LNCaP clone FGC (cell line): Measurements from ENCODE around the gene MYO1E.
"Not testable (repeated sequence)": the region's sequence is repeated elsewhere in the genome, so short reads cannot be mapped to it uniquely, and the experiment has no call there.

Source experiments
- DNase-seq: peaks from one replicate; pipeline ENCODE4 v3.0.0-alpha.2; 2011; ENCODE audit warnings: low read depth
- H3K4me3 ChIP-seq: 2 replicates; pipeline ENCODE4 v1.5.1; 2011; ENCODE audit warnings: mild to moderate bottlenecking, low read depth, low read length, control low read depth
- TF ChIP-seq, protein P1 (sequence below): IDR thresholded peaks from 2 replicates; pipeline ENCODE4 v1.5.1; 2012; ENCODE audit warnings: mild to moderate bottlenecking; ENCODE audit not compliant: control insufficient read depth, insufficient read depth; ENCODE audit errors: extremely low read depth

MYO1E gene

DNA sequence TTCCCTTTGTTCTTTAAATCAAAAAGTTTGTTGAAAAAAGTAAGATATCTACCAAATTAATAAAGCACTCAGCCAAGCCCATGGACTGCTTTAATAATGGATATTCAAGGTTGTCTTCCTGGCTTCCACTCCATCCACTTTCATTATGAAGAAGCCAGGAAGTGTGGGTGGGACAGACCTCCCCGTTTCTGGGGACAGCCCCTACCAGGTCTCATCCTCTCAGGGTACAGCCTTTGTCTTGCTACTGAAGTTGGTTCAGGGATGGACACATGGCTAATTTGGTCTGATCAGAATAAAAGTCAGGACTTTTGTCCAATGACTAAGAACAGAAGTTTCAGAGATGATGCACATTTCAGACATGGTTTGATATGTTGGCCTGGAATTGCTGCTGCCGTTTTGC, 235.1 kb downstream of the MYO1E start:
- DNase-seq = no peak
- H3K4me3 ChIP-seq = no peak overlapping the region
- TF ChIP-seq, protein P1, sequence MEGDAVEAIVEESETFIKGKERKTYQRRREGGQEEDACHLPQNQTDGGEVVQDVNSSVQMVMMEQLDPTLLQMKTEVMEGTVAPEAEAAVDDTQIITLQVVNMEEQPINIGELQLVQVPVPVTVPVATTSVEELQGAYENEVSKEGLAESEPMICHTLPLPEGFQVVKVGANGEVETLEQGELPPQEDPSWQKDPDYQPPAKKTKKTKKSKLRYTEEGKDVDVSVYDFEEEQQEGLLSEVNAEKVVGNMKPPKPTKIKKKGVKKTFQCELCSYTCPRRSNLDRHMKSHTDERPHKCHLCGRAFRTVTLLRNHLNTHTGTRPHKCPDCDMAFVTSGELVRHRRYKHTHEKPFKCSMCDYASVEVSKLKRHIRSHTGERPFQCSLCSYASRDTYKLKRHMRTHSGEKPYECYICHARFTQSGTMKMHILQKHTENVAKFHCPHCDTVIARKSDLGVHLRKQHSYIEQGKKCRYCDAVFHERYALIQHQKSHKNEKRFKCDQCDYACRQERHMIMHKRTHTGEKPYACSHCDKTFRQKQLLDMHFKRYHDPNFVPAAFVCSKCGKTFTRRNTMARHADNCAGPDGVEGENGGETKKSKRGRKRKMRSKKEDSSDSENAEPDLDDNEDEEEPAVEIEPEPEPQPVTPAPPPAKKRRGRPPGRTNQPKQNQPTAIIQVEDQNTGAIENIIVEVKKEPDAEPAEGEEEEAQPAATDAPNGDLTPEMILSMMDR = no peak

DNA sequence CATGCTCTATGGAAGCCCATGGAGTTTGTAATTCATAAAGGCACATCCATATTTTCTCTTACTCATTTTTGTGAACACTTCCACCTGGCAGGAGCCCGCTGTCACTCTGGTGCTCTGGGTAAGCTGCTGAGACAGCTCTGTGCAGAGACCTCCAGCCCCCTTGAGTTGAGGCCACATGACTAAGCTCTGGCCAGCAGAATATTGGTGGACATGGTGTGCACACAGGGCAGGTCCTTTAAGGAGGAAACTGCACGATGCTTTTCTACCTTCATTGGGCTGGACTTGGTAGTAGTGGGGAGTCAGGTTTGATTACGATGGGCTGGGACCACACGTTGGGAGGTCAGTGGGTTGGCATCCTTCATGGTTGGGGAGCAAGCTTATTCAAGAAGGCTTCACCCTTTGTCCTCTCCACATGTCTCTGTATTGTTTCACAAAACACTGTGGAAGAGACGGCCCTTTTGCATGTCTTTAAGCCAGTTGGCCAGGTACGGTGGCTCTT, 238.7 kb downstream of the MYO1E start:
- no peak for DNase-seq
- no peak overlapping the region for H3K4me3 ChIP-seq
- TF ChIP-seq, protein P1 = no peak

DNA sequence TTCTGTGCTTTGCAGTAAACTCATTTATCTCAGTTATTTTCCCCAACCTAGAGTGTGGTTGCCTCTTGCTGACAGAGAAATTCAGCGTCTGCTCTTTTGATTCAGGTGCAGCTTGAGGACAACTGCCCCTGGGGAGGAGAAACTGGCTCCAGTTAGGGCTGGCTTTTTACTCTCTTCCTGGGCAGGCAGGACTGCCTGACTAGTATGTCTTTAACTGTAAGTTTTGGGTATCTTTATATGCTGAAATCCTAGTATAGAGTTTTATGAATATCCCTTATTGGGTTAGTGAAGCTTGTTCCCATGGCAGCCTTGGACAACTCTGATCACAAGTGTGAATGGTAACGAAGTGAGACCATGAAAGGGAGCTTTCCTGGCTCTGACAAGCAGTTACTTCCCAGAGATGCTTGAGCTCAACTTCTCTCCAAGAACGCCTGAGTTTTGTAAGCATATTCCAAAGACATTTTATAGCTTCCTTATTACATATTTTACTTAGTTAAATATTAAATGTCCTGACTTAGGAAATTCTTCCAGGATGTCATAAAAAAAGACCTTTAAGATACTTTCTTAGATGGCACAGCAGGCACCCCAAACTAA, 240.6 kb downstream of the MYO1E start:
- TF ChIP-seq, protein P1 = no peak
- H3K4me3 ChIP-seq = no peak overlapping the region

DNA sequence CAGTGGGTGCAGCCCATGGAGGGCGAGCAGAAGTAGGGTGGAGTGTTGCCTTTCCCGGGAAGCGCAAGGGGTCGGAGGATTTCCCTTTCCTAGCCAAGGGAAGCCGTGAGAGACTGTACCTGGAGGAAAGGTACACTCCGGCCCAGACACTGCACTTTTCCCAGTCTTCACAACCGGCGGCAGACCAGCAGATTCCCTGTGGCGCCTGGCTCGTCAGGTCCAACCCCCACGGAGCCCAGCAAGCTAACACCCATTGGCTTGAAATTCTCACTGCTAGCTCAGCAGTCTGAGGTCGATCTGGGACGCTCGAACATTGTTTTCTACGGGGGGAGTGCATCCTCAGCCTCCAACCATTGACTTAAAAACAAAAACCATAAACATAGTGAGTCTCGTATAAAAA, 241.2 kb downstream of the MYO1E start:
- DNase-seq = no peak

More for the DNA sequence above, 240.6 kb downstream of the MYO1E start:
- DNase-seq = no peak

DNA sequence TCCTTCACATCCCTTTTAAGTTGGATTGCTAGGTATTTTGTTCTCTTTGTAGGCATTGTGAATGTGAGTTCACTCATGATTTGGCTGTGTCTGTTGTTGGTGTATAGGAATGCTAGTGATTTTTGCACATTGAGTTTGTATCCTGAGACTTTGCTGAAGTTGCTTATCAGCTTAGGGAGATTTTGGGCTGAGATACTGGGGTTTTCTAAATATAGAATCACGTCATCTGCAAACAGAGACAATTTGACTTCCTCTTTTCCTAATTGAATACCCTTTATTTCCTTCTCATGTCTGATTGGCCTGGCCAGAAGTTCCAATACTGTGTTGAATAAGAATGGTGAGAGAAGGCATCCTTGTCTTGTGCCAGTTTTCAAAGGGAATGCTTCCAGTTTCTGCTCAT, 245.4 kb downstream of the MYO1E start:
- H3K4me3 ChIP-seq, DNase-seq: not testable (repeated sequence)

More for the DNA sequence above, 241.2 kb downstream of the MYO1E start:
- no peak overlapping the region for H3K4me3 ChIP-seq
- TF ChIP-seq, protein P1 = no peak

DNA sequence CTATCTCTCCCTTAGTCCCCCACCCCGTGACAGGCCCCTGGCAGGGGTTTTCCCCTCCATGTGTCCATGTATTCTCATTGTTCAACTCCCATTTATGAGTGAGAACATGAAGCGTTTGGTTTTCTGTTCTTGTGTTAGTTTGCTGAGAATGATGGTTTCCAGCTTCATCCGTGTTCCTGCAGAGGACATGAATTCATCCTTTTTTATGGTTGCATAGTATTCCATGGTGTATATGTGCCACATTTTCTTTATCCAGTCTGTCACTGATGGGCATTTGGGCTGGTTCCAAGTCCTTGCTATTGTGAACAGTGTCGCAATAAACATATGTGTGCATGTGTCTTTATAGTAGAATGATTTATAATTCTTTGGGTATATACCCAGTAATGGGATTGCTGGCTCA, 247.0 kb downstream of the MYO1E start:
- DNase-seq, H3K4me3 ChIP-seq: not testable (repeated sequence)

DNA sequence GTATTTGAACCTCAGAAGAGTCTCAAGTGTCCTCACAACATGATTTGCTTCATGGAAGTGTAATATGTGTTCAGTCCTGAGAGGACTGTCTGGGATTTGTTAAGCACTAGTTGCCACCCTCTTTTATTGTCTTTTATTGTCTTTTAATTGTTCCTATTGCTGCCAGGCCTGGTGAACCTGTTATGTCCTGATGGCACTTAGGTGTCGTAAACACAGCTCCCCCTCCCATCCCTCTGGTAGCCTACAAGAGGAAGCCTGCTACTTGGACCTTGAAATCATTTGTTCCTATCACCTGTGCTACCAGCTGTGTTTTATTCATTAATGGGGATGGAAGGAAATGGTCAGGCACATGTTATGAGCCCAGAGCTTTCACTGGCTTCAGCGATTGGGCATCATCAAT, 248.4 kb downstream of the MYO1E start:
- TF ChIP-seq, protein P1 = no peak
- H3K4me3 ChIP-seq = no peak overlapping the region
- DNase-seq = no peak

DNA sequence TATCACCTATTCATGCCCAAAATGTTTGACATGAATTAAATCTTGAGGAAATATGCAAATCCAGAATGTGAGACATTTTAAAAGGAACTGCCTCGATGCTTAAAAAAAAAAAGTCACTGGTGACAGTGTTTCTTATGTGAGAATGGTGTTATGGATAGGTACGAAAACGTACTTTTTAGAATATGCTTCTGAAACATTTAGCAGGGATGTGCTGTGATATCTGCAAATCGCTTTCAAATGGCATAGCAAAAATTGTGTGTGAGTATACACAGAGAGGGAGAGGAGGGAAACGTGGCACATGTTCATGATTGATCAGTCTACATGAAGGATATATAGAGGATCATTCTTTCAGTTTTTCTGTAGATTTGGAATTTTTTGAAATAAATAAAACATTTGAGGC, 251.7 kb downstream of the MYO1E start:
- TF ChIP-seq, protein P1 = no peak
- no peak for DNase-seq
- no peak overlapping the region for H3K4me3 ChIP-seq
